ENCODE results near the gene LTA.
A peak's percentile ranks its signal among the peaks of the same experiment; 100 is the strongest.

Gene LTA

GRCh38 chr6:31569861-31570536 lies 2.1 kb upstream of the LTA start:
- no peak for DNase-seq (ENCODE audit: low spot score)

GRCh38 chr6:31573239-31574105 lies 1.4 kb downstream of the LTA start:
- no peak for DNase-seq (ENCODE audit: low spot score)

DNA sequence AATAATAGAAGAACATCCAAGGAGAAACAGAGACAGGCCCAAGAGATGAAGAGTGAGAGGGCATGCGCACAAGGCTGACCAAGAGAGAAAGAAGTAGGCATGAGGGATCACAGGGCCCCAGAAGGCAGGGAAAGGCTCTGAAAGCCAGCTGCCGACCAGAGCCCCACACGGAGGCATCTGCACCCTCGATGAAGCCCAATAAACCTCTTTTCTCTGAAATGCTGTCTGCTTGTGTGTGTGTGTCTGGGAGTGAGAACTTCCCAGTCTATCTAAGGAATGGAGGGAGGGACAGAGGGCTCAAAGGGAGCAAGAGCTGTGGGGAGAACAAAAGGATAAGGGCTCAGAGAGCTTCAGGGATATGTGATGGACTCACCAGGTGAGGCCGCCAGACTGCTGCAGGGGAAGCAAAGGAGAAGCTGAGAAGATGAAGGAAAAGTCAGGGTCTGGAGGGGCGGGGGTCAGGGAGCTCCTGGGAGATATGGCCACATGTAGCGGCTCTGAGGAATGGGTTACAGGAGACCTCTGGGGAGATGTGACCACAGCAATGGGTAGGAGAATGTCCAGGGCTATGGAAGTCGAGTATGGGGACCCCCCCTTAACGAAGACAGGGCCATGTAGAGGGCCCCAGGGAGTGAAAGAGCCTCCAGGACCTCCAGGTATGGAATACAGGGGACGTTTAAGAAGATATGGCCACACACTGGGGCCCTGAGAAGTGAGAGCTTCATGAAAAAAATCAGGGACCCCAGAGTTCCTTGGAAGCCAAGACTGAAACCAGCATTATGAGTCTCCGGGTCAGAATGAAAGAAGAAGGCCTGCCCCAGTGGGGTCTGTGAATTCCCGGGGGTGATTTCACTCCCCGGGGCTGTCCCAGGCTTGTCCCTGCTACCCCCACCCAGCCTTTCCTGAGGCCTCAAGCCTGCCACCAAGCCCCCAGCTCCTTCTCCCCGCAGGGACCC lies 2.3 kb downstream of the LTA start:
- no peak for DNase-seq (ENCODE audit: low spot score)

- peak; percentile 63 for DNase-seq (ENCODE audit: low spot score)
These were observed 3.3 kb downstream of the LTA start, which contains the start of gene TNF for GRCh38 chr6:31575335-31575901. Gene TNF (plus strand): TSS chr6:31575565. CDS start chr6:31575742, 177 bp downstream.

DNA sequence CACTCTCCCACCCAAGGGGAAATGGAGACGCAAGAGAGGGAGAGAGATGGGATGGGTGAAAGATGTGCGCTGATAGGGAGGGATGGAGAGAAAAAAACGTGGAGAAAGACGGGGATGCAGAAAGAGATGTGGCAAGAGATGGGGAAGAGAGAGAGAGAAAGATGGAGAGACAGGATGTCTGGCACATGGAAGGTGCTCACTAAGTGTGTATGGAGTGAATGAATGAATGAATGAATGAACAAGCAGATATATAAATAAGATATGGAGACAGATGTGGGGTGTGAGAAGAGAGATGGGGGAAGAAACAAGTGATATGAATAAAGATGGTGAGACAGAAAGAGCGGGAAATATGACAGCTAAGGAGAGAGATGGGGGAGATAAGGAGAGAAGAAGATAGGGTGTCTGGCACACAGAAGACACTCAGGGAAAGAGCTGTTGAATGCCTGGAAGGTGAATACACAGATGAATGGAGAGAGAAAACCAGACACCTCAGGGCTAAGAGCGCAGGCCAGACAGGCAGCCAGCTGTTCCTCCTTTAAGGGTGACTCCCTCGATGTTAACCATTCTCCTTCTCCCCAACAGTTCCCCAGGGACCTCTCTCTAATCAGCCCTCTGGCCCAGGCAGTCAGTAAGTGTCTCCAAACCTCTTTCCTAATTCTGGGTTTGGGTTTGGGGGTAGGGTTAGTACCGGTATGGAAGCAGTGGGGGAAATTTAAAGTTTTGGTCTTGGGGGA lies 4.0 kb downstream of the LTA start:
- DNase-seq (ENCODE audit: low spot score), result peak; percentile 58

- no peak for DNase-seq (ENCODE audit: low spot score)
These were observed 4.9 kb downstream of the LTA start for GRCh38 chr6:31576897-31577578.

DNA sequence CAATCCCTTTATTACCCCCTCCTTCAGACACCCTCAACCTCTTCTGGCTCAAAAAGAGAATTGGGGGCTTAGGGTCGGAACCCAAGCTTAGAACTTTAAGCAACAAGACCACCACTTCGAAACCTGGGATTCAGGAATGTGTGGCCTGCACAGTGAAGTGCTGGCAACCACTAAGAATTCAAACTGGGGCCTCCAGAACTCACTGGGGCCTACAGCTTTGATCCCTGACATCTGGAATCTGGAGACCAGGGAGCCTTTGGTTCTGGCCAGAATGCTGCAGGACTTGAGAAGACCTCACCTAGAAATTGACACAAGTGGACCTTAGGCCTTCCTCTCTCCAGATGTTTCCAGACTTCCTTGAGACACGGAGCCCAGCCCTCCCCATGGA lies 5.5 kb downstream of the LTA start:
- no peak for DNase-seq (ENCODE audit: low spot score)

- no peak for DNase-seq (ENCODE audit: low spot score)
These were observed 6.4 kb downstream of the LTA start for GRCh38 chr6:31578184-31579118.

DNA sequence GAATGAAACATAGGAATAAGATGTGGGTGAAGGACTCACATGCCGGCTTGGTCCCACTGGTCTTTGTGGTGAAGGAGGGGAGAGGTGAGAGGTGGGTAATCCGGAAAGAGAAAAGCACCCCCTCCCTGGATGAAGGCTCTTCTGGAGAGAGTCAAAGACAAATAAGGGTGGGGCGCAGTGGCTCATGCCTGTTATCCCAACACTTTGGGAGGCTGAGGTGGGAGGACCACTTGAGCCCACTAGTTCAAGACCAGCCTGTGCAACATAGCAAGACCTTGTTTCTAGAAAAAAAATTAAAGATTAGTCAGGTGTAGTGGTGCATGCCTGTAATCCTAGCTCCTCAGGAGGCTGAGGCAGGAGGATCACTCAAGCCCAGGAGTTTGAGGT lies 7.0 kb downstream of the LTA start:
- no peak for DNase-seq (ENCODE audit: low spot score)

DNA sequence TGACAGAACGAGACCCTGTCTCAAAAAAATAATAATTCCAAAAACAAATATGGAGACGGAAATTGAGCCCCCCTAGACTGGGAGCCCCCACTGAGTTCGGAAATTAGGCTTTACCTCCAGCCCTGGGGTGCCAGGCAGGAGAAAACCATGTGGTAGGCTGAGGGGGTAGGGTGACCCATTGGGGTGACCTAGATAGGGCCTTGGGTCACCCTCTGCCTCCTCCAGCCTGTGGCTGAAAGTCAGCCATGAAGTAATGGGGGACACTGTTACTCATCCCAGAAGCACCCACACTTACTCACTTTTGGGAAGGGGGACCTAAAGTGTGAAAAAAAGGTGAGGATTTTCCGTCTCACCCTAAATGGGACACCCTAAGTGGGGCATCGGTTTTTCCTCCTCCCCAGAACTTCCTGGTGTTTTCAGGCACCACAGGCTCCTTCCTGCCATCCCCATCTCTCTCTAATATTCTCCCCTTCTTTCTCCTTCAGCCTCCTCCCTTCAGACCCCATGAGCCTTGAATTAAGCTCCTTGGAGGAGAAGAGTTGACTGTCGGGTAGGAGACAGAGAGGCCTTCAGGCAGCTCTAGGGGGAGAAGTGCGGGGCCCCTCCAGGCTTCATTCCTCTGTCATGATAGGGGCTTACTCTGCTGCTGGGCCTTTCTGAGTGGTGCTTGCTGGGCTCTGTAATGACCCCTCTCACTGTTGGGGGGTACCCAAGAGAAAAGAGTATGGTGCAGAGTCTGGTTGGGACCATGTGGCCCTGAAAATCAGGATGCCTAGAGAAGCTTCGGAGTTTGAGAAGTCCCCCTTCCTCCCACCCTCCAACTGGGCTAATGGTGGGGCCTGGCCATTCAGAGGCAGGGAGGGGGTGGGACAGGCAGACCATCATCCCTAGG lies 7.7 kb downstream of the LTA start:
- no peak for DNase-seq (ENCODE audit: low spot score)

DNA sequence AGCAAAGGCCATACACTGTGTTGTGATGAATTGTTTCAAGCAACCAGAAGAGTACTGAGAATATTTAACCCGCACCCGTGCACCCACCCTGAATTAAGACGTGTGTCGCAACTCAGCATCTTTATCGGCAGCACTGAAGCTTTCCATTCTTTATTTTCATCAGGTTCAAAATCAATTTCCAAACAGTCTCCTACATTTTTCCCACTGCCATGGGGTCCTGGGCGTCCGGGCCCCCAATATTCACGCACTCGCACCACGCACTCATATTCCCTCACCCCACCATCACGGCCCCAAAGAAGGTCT lies 8.3 kb downstream of the LTA start:
- no peak for DNase-seq (ENCODE audit: low spot score)

DNA sequence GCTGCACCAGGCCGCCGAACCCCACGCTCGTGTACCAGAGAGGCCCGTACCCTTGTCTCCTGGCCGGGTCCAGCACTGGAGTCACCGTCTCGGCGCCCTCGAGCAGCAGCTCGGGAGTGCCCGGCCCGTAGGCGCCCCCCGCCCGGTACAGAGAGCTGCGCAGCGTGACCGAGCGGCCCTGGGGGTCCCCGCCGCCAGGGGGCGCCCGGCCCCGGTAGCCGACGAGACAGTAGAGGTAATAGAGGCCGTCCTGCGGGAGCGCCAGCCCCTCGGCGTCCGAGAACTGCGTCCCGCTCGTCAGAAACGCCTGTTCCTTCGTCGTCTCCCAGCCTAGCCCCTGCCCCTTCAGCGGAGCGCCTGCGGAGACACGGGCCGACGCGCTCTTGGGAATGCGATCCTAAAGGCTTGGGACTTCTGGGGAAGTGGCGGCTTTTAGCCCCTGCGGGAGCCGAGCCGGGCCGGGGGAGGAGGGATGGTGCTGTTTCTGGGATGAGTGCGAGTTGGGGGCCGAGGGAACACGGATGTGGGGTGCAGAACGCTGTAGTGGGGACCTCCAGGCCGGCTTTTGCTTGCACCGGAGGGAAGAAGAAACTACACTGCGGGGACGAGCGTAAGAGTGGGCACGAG lies 8.8 kb downstream of the LTA start:
- DNase-seq (ENCODE audit: low spot score), result peak; percentile 84

DNA sequence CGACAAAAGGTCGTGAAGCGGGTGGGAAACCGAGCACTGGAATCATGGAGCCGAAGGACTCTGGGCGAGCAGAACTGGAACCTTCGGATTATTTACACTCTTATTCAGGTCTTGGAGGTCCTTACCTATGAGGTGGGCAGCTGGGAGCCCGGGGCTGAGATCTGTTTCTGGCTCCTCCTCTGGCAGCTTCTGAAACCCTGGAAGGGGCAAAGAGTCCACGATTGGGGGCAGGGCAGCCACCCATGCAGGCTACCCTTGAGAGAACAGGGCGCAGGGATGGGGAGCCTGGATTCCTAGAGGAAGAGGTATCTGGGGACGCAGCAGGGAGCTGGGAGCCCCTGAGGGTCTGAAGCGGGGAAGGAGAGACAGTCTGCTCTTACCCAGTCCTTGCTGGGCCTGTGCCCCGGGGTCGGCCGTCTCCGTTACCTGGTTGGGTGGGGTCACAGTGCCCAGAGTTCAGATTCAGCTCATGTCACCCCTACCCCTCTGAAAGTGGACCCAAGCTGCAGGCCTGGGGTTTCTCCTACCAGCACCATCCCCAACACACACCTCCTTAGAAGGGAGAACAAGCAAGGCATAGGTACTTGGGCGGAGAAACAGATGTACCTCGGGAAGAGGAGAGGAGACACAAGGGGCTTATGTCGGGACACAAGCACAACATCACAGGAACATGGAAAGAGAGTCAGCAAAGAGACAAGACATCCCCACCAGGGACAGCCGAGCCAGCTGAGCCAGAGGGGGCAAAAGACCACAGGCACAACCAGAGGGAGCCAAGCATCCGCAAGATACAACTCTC lies 9.5 kb downstream of the LTA start:
- DNase-seq (ENCODE audit: low spot score), result peak; percentile 34

- peak; percentile 65 for DNase-seq (ENCODE audit: low spot score)
These were observed 10.1 kb downstream of the LTA start, which contains the start of gene LTB for GRCh38 chr6:31582230-31582643. Gene LTB (minus strand): TSS chr6:31582424. CDS start chr6:31582417, 7 bp downstream.

DNA sequence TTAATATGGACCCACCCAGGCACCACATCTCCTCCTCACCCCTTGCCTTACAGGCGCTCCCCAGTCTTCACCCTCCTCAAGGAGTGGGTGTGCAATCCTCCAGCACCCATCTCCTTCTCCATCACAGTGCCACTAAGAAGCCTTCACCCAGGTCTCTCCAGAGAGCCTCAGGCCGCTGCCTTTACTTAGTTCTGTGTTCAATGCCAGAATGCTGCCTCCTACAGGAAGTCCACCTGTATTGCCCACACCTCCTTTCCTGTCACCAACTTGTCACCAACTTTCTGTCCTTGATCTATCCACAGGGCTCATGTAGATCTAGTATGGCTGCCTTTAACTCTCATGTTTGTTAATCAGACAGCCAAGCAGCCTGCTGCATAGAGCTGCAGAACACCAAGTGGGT lies 13.4 kb downstream of the LTA start:
- DNase-seq (ENCODE audit: low spot score), result peak; percentile 71

DNA sequence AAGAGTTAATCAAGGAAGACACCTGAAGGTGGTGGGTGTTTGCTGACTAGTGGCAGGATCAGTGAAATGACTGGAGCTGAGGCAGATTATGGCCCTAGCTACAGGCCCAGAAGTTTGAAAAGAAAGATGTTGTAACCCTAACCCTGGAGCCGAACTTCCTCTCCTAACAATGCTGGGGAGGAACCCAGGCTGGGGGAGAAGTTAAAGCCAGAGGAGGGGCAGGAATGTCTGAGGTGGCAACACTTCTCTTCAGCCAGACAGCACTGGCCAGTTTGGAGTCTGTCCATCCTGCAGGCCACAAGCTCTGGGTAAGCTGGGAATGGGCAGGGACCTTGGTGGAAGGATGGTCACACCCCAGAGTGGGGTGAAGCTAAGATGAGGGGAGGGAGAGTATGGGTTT lies 13.9 kb downstream of the LTA start, which contains the start of gene LST1:
LST1 (plus strand) TSS at position 270 of the 400 bp plus-strand sequence. CDS start 1,023 bp downstream, outside the sequence.
- no peak for DNase-seq (ENCODE audit: low spot score)
